H1 (cell line): ENCODE measurements around the gene AGPAT2. TPM values are rescaled to one million over a fixed set of nuclear protein-coding genes. Genes with fewer than 3 reads are reported as not detected.

Source experiments
- CTCF ChIA-PET: fragments of 300-600 bp; sonication (Branson Sonifier 250); formaldehyde crosslinking; loops from one replicate; lab custom pipeline; 2021; ENCODE audit not compliant: partially characterized antibody; lab: Charles Lee
- POLR2A ChIA-PET: fragments of 300-600 bp; sonication (Branson Sonifier 250); formaldehyde crosslinking; loops from one replicate; lab custom pipeline; 2021; ENCODE audit warnings: inconsistent platforms; ENCODE audit not compliant: partially characterized antibody; lab: Charles Lee
- DNase-seq, 2 experiments: peaks; one replicate each; pipeline versions ENCODE4 v3.0.0 to v3.0.0-alpha.2; 2010 to 2022; ENCODE audit warnings: low spot score in 2 of 2, low read depth in 1 of 2, mixed read lengths in 1 of 2
- FAIRE-seq: peaks from 2 replicates; lab custom pipeline; 2011; peaks lifted over from hg19 to GRCh38; lab: Jason Lieb, UNC
- H2AFZ ChIP-seq: 2 replicates; pipeline ENCODE4 v1.8.1; 2012; ENCODE audit warnings: low read length, inconsistent platforms
- H2AK5ac ChIP-seq: 2 replicates; pipeline ENCODE4 v1.6.1; 2013; ENCODE audit warnings: low read depth, low read length
- H2BK120ac ChIP-seq: replicated peaks from 2 replicates; pipeline ENCODE3; 2013; ENCODE audit warnings: low read depth, low read length, inconsistent platforms
- H2BK12ac ChIP-seq: 2 replicates; pipeline ENCODE4 v1.6.1; 2013; ENCODE audit warnings: low read depth, low read length
- H2BK15ac ChIP-seq: 2 replicates; pipeline ENCODE4 v1.6.1; 2013; ENCODE audit warnings: low read length
- H2BK20ac ChIP-seq: 2 replicates; pipeline ENCODE4 v1.6.1; 2013; ENCODE audit warnings: low read length
- H2BK5ac ChIP-seq: 2 replicates; pipeline ENCODE4 v1.6.1; 2013; ENCODE audit warnings: low read depth, low read length
- H3K14ac ChIP-seq: 2 replicates; pipeline ENCODE4 v1.6.1; 2013; ENCODE audit warnings: inconsistent platforms; ENCODE audit not compliant: insufficient read length
- H3K18ac ChIP-seq: 2 replicates; pipeline ENCODE4 v1.6.1; 2013; ENCODE audit warnings: low read length; ENCODE audit errors: extremely low read depth
- H3K23ac ChIP-seq: 2 replicates; pipeline ENCODE4 v1.6.1; 2013; ENCODE audit warnings: inconsistent platforms; ENCODE audit not compliant: insufficient read length
- H3K23me2 ChIP-seq: 2 replicates; pipeline ENCODE4 v1.6.1; 2013; ENCODE audit warnings: low read depth, low read length
- H3K27ac ChIP-seq: 2 replicates; pipeline ENCODE4 v1.6.1; 2011; ENCODE audit warnings: low read depth, low read length, inconsistent platforms
- H3K27me3 ChIP-seq, 4 experiments: replicated peaks in 1 of 4; 1 replicate in 1 of 4; 2 replicates in 3 of 4; pipeline versions ENCODE4 v1.6.1 to v1.8.1; 2011 to 2013; ENCODE audit warnings: low read length in 3 of 4, mild to moderate bottlenecking in 3 of 4, inconsistent platforms in 2 of 4, mixed read lengths in 2 of 4, moderate library complexity in 1 of 4; ENCODE audit not compliant: control insufficient read depth in 3 of 4, insufficient read depth in 3 of 4; ENCODE audit errors: extremely low read depth in 1 of 4
- H3K36me3 ChIP-seq, 4 experiments: 2 replicates each; pipeline versions ENCODE4 v1.6.1 to v1.8.1; 2011 to 2013; ENCODE audit warnings: mild to moderate bottlenecking in 4 of 4, low read length in 3 of 4, moderate library complexity in 2 of 4, control low read depth in 1 of 4, inconsistent platforms in 1 of 4; ENCODE audit not compliant: insufficient read depth in 4 of 4, control insufficient read depth in 2 of 4
- H3K4ac ChIP-seq: replicated peaks from 2 replicates; pipeline ENCODE3; 2013; ENCODE audit warnings: low read length, low read depth, mixed read lengths, inconsistent platforms; ENCODE audit not compliant: insufficient read length
- H3K4me1 ChIP-seq, 4 experiments: replicated peaks in 1 of 4; 1 replicate in 1 of 4; 2 replicates in 3 of 4; pipeline versions ENCODE4 v1.6.1 to v1.8.1; 2011 to 2013; ENCODE audit warnings: low read length in 3 of 4, inconsistent platforms in 2 of 4, mixed read lengths in 1 of 4; ENCODE audit not compliant: insufficient read depth in 4 of 4, control insufficient read depth in 3 of 4
- H3K4me2 ChIP-seq, 2 experiments: 2 replicates each; pipeline versions ENCODE4 v1.6.1 to v1.8.1; 2011 to 2013; ENCODE audit warnings: low read depth in 2 of 2, low read length in 2 of 2, control low read depth in 1 of 2, inconsistent platforms in 1 of 2, mild to moderate bottlenecking in 1 of 2; ENCODE audit not compliant: insufficient read depth in 1 of 2
- H3K4me3 ChIP-seq, 4 experiments: fragments of 200-600, 300-600 bp in 1 of 4; sonication (generic), shearing (Covaris generic), sonication (Bioruptor Twin) in 1 of 4; 2 replicates each; pipeline versions ENCODE4 v1.5.1 to v1.8.1; 2011 to 2016; ENCODE audit warnings: low read length in 4 of 4, low read depth in 3 of 4, control low read depth in 2 of 4, inconsistent platforms in 2 of 4, mild to moderate bottlenecking in 2 of 4, mixed read lengths in 1 of 4, moderate library complexity in 1 of 4; ENCODE audit not compliant: insufficient read depth in 2 of 4; ENCODE audit errors: extremely low read depth in 1 of 4
- H3K56ac ChIP-seq: replicated peaks from 2 replicates; pipeline ENCODE3; 2013; ENCODE audit warnings: low read depth, mild to moderate bottlenecking, mixed read lengths, low read length, inconsistent platforms; ENCODE audit not compliant: insufficient read length
- H3K79me1 ChIP-seq: 2 replicates; pipeline ENCODE4 v1.6.1; 2013; ENCODE audit warnings: low read depth, low read length, control low read depth
- H3K79me2 ChIP-seq, 2 experiments: 2 replicates each; pipeline versions ENCODE4 v1.6.1 to v1.8.1; 2012 to 2013; ENCODE audit warnings: low read length in 2 of 2, mild to moderate bottlenecking in 2 of 2, inconsistent platforms in 1 of 2; ENCODE audit not compliant: insufficient read depth in 2 of 2, control insufficient read depth in 1 of 2
- H3K9ac ChIP-seq, 4 experiments: replicated peaks in 1 of 4; 1 replicate in 1 of 4; 2 replicates in 3 of 4; pipeline versions ENCODE4 v1.6.1 to v1.8.1; 2011 to 2013; ENCODE audit warnings: low read depth in 3 of 4, low read length in 3 of 4, control low read depth in 2 of 4, mild to moderate bottlenecking in 2 of 4, moderate library complexity in 2 of 4, inconsistent platforms in 1 of 4; ENCODE audit errors: extremely low read depth in 1 of 4
- H3K9me3 ChIP-seq, 2 experiments: 2 replicates each; pipeline versions ENCODE4 v1.6.1 to v1.8.1; 2012 to 2013; ENCODE audit warnings: mild to moderate bottlenecking in 2 of 2, moderate library complexity in 2 of 2, control low read depth in 1 of 2, inconsistent platforms in 1 of 2, low read depth in 1 of 2, low read length in 1 of 2, mixed read lengths in 1 of 2; ENCODE audit not compliant: insufficient read depth in 2 of 2
- H4K20me1 ChIP-seq, 2 experiments: replicated peaks in 1 of 2; 2 replicates each; pipeline versions ENCODE3 to v1.8.1; 2011 to 2013; ENCODE audit warnings: inconsistent platforms in 2 of 2, low read length in 2 of 2, mild to moderate bottlenecking in 1 of 2; ENCODE audit not compliant: insufficient read depth in 2 of 2, control insufficient read depth in 1 of 2
- H4K5ac ChIP-seq: 2 replicates; pipeline ENCODE4 v1.6.1; 2013; ENCODE audit warnings: low read length, low read depth, mixed read lengths, inconsistent platforms; ENCODE audit not compliant: insufficient read length
- H4K8ac ChIP-seq: 2 replicates; pipeline ENCODE4 v1.8.0; 2013; ENCODE audit warnings: mild to moderate bottlenecking, moderate library complexity, low read length, inconsistent platforms; ENCODE audit not compliant: insufficient read depth; ENCODE audit errors: extremely low read depth
- H4K91ac ChIP-seq: replicated peaks from 2 replicates; pipeline ENCODE3; 2013; ENCODE audit warnings: low read length, mixed read lengths, inconsistent platforms; ENCODE audit not compliant: insufficient read length
- GABPA ChIP-seq: IDR thresholded peaks from 2 replicates; pipeline ENCODE4 v1.6.1; 2011; ENCODE audit warnings: mild to moderate bottlenecking, low read length, moderate library complexity, borderline replicate concordance; ENCODE audit not compliant: insufficient read depth
- NANOG ChIP-seq: IDR thresholded peaks from 2 replicates; pipeline ENCODE4 v1.6.1; 2011; ENCODE audit warnings: low read length, low read depth, mild to moderate bottlenecking, inconsistent platforms; ENCODE audit not compliant: insufficient read depth, poor library complexity, severe bottlenecking
- SIX5 ChIP-seq: IDR thresholded peaks from 2 replicates; pipeline ENCODE4 v1.6.1; 2011; ENCODE audit warnings: mild to moderate bottlenecking, low read depth, low read length
- TAF1 ChIP-seq: IDR thresholded peaks from 2 replicates; pipeline ENCODE4 v1.6.1; 2011; ENCODE audit warnings: mild to moderate bottlenecking, low read depth, low read length
- WGBS, 2 experiments: shearing (Covaris generic) in 1 of 2; methylation state at CpG; one replicate each; pipeline versions ENCODE4 v1.1.6 to v1.1.7; 2013 to 2015; ENCODE audit warnings: low lambda C conversion rate in 2 of 2, mixed read lengths in 2 of 2, inconsistent platforms in 1 of 2, low coverage in 1 of 2, missing lambda C conversion rate in 1 of 2; ENCODE audit not compliant: insufficient replicate concordance in 2 of 2, insufficient coverage in 1 of 2, insufficient read length in 1 of 2; ENCODE audit errors: extremely low coverage in 1 of 2, missing lambda C conversion rate in 1 of 2; 5-methylcytosine and 5-hydroxymethylcytosine counted together
- polyA plus RNA-seq, 7 experiments: library from polyadenylated mRNA; depleted of rRNA in 3 of 7; stranded (reverse) in 5 of 7; unstranded in 2 of 7; fragments of >200 nt in 5 of 7; fragments of 200-250 nt in 2 of 7; gene quantifications; 1 replicate in 5 of 7; 2 replicates in 1 of 7; 4 replicates in 1 of 7; pipeline versions ENCODE4 v1.2.1 to v1.2.3, GENCODE V29; 2011 to 2013; ENCODE audit warnings: missing spikeins in 2 of 7, mixed read lengths in 2 of 7
- total RNA-seq: library from RNA; stranded (reverse); fragmentation: NEBNext Ultra II Directional; extraction: Animal tissue kit (Norgen Biotek cat#: 25700); gene quantifications from 2 replicates; pipeline ENCODE4 v1.2.1, GENCODE V29; 2021

Gene AGPAT2
- total and polyA plus RNA-seq, 2 of the 8 experiments (the other 6 are each of a cell fraction or from before 2014, with no cell fraction given): 31.6 to 37.6 TPM

- FAIRE-seq: no peak
- CTCF ChIA-PET: interaction anchor here (0.6 to 3.9 kb wide), 7 partner anchors 9 to 843 kb away, joined by 3 to 21 read pairs (median 4); no protein-coding TSS in a partner anchor
These were observed 24.3 kb downstream of the AGPAT2 start, which contains the start of gene EGFL7 for GRCh38 chr9:136662656-136663581. Gene EGFL7, plus strand, starts transcription at chr9:136662916. Its CDS starts 5,367 bp downstream, at chr9:136668283.

More at GRCh38 chr9:136662656-136663581, 24.3 kb downstream of the AGPAT2 start, which contains the start of gene EGFL7:
- no peaks in the 10 kb centered on the region for H3K36me3 ChIP-seq
- H3K9ac ChIP-seq: no peak within 1 kb of the TSS
- H2BK20ac ChIP-seq: no peak within 1 kb of the TSS
- 89% methylated on average over 28 of the region's 38 CpGs; no CpG with 5 or more reads in 1 of the 2 experiments for WGBS, 2 experiments
- H2BK12ac ChIP-seq: no peak within 1 kb of the TSS
- no peaks in the 10 kb centered on the region for H4K20me1 ChIP-seq
- H2BK15ac ChIP-seq: no peak within 1 kb of the TSS
- TF ChIP-seq SIX5 (no peak), TAF1 (no peak), GABPA (0 out of 2 replicates have a peak, but pooled peaks have one; percentile 9), NANOG (no peak)
- no peak within 1 kb of the TSS for H2BK120ac ChIP-seq
- DNase-seq: peak in 1 of 2 experiments; percentile 45
- H4K8ac ChIP-seq: 0 out of 2 replicates have a peak within 1 kb of the TSS, but pooled peaks have one; percentile 85
- no peak within 1 kb of the TSS for H2AK5ac ChIP-seq
- H3K23me2 ChIP-seq: no peaks in the 10 kb centered on the region; the same call in 1 of the 2 replicates
- POLR2A ChIA-PET: interaction anchor here (1.6 kb wide), 1 partner anchor 9 kb away, joined by 4 read pairs; no protein-coding TSS in a partner anchor
- H3K56ac ChIP-seq: no peak within 1 kb of the TSS
- H3K79me1 ChIP-seq: no peaks in the 10 kb centered on the region
- no peak within 1 kb of the TSS for H3K27ac ChIP-seq
- no peak within 1 kb of the TSS for H4K91ac ChIP-seq
- no peak within 1 kb of the TSS for H3K14ac ChIP-seq
- H3K4me3 ChIP-seq: no peak within 1 kb of the TSS
- no peak within 1 kb of the TSS; the same call in 1 of the 2 replicates for H3K18ac ChIP-seq
- H4K5ac ChIP-seq: no peak within 1 kb of the TSS
- no peak within 1 kb of the TSS for H3K4me2 ChIP-seq
- H2BK5ac ChIP-seq: no peak within 1 kb of the TSS
- H3K27me3 ChIP-seq: no peaks in the 10 kb centered on the region; a peak in 2 of 7 replicates
- no peaks in the 10 kb centered on the region for H3K79me2 ChIP-seq
- H3K9me3 ChIP-seq: no peaks in the 10 kb centered on the region
- peaks cover 0 to 4% (median 2%) of the 10 kb centered on the region in 4 experiments; a peak in 4 of 7 replicates for H3K4me1 ChIP-seq
- no peak within 1 kb of the TSS for H3K23ac ChIP-seq
- H3K4ac ChIP-seq: no peak within 1 kb of the TSS
- H2AFZ ChIP-seq: no peak within 1 kb of the TSS
